ENCODE measurements around the gene ZBED1.

- TF ChIP-seq POLR2A (IDR thresholded peaks at IDR 0.05; ENCODE audit: low read length) (no peak), GATA1 (IDR thresholded peaks at IDR 0.05; ENCODE audit: low read depth, low read length) (no peak)
Measured at GRCh38 chrX:2464677-2465166, 36.1 kb downstream of the ZBED1 start.

Data from erythroblast (primary cell).